NCI-H2171 treated with DMSO at 0.1 percent for 48 hours (cell line): Measurements from ENCODE around the gene NFKBIB.

ENCODE experiments used
- DNase-seq: peaks from one replicate; lab custom pipeline; 2025; lab: John Stamatoyannopoulos, UW

The NFKBIB gene

DNA sequence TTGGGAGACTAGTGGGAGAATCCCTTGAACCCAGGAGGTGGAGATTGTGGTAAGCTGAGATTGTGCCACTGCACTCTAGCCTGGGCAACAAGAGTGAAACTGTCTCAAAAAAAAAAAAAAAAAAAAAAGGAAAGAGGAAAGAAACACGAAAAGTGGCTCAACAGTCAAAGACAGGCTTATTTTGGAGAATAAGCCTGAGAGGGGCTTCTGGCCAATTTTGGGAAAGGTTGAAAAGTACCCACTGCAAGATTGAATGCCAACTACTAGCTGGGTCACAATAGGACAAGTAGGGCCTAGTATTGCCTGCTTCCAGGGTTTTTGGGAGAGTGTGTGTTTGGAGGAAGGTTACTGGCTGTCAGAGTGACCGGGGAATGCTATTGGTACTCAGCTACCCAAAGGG lies 58.5 kb downstream of the NFKBIB start:
- no peak for DNase-seq
